Upper lobe of right lung (tissue), 1 donor: ENCODE measurements around the gene AQP12B. TPM values are rescaled to one million over a fixed set of nuclear protein-coding genes. Genes with fewer than 3 reads are reported as not detected.
A peak's percentile ranks its signal among the peaks of the same experiment; 100 is the strongest.
"Not testable (repeated sequence)": the region's sequence is repeated elsewhere in the genome, so short reads cannot be mapped to it uniquely, and the experiment has no call there.

ENCODE experiments used
- ATAC-seq: fragments of 200-7000 bp; cut with Tn5 transposase; one replicate; pipeline ENCODE4 v1.9.1; 2020; ENCODE audit warnings: mild to moderate bottlenecking, moderate library complexity
- DNase-seq: peaks from one replicate; pipeline ENCODE4 v3.0.0-alpha.2; 2020
- H3K27ac ChIP-seq: fragments of 200-600 bp; one replicate; pipeline ENCODE4 v1.8.0; 2022
- H3K27me3 ChIP-seq: fragments of 200-600 bp; one replicate; pipeline ENCODE4 v1.8.0; 2022; ENCODE audit warnings: mild to moderate bottlenecking
- H3K36me3 ChIP-seq: fragments of 200-600 bp; one replicate; pipeline ENCODE4 v1.8.0; 2022
- H3K4me1 ChIP-seq: fragments of 200-600 bp; one replicate; pipeline ENCODE4 v1.8.0; 2022
- H3K4me3 ChIP-seq: fragments of 200-600 bp; one replicate; pipeline ENCODE4 v1.8.0; 2022; ENCODE audit warnings: mild to moderate bottlenecking
- H3K9me3 ChIP-seq: fragments of 200-600 bp; one replicate; pipeline ENCODE4 v1.8.0; 2022
- intact Hi-C: fragments of 100-400 bp; cut with DNase I; formaldehyde crosslinking; loops from one replicate; pipeline ENCODE4 v1.11.0; 2022
- total RNA-seq: library from RNA; stranded (reverse); fragmentation: NEBNext Ultra II Directional; extraction: Animal tissue kit (Norgen Biotek cat#: 25700); gene quantifications from one replicate; pipeline ENCODE4 v1.2.1, GENCODE V29; 2021
- TF ChIP-seq, protein P1 (sequence below): fragments of 200-600 bp; IDR thresholded peaks from one replicate; pipeline ENCODE4 v1.8.0; 2022; ENCODE audit warnings: antibody characterized with exemption
- donor health status: DM: no; HTN: yes; CAD: no; lungs with severe emphysema.

AQP12B gene
- total RNA-seq, 1 donor from 2014 or later, result not detected

- H3K27ac ChIP-seq, DNase-seq, ATAC-seq, intact Hi-C loops, H3K36me3 ChIP-seq, H3K4me1 ChIP-seq, H3K4me3 ChIP-seq, H3K27me3 ChIP-seq, H3K9me3 ChIP-seq: not testable (repeated sequence)
Measured at GRCh38 chr2:240678909-240679308, 3.8 kb downstream of the AQP12B start.

DNA sequence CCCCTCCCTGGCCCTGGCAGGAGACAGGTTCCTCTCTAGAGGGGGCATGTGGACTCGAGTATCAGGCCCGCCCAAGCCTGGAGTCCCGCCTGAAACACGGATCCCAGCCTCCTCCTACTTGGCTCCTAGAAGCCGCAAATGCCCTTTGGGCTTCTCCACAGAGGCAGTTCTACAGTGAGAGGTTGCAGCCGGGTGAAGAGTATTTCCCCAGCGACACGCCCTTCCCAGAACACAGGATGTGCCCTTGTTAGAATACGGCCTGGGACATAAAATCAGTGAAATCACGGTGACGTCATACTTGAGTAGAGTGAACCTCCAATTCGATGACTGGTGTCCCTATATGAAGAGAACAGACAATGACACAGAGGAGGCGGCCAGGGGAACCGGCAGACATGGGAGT lies 4.6 kb downstream of the AQP12B start:
- H3K4me1 ChIP-seq, H3K4me3 ChIP-seq, H3K9me3 ChIP-seq, ATAC-seq, H3K36me3 ChIP-seq, DNase-seq, intact Hi-C loops, H3K27ac ChIP-seq: not testable (repeated sequence)
- H3K27me3 ChIP-seq, result peaks cover 12% of the 10 kb centered on the region

GRCh38 chr2:240675345-240675744 lies 7.3 kb downstream of the AQP12B start:
- intact Hi-C loops, H3K27ac ChIP-seq, H3K9me3 ChIP-seq, H3K4me1 ChIP-seq, H3K4me3 ChIP-seq, H3K36me3 ChIP-seq, DNase-seq: not testable (repeated sequence)
- peak; percentile 65 for ATAC-seq
- H3K27me3 ChIP-seq, result peaks cover 27% of the 10 kb centered on the region

GRCh38 chr2:240674461-240675184 lies 8.1 kb downstream of the AQP12B start:
- DNase-seq, H3K9me3 ChIP-seq, intact Hi-C loops, H3K4me1 ChIP-seq, H3K27ac ChIP-seq, H3K4me3 ChIP-seq, ATAC-seq, H3K36me3 ChIP-seq: not testable (repeated sequence)
- H3K27me3 ChIP-seq, result peaks cover 27% of the 10 kb centered on the region

DNA sequence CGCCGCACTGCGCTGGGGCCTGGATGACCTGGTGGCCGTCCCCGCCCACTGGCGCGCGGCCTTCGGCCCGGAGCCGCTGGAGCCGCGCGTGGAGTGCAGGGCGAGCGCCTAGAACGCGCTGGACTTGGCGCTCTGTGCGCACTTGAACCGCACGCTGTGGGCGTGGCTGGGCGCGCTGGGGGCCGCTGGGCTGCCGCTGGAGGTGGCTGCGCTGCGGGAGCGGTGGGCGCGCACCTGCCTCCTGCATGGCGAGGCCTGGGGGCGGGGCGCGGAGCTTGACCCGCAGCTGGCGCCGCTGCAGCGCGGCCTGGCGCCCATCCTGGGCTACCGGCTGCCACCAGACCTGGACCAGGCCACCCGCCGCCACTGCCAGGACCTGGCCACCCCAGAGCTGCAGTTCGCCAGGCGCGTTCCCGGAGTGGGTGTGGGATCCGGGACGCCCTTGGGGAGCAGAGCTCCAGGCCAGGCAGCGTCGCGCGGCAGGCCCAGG lies 9.9 kb downstream of the AQP12B start:
- DNase-seq (no peak), ATAC-seq (no peak)
- Histone ChIP-seq H3K27me3 (peaks cover 27% of the 10 kb centered on the region), H3K4me1 (no peaks in the 10 kb centered on the region), H3K36me3 (no peaks in the 10 kb centered on the region), H3K9me3 (no peaks in the 10 kb centered on the region), H3K4me3 (no peak overlapping the region), H3K27ac (no peak overlapping the region)
- intact Hi-C loops, result no loop called here
- TF ChIP-seq, protein P1, sequence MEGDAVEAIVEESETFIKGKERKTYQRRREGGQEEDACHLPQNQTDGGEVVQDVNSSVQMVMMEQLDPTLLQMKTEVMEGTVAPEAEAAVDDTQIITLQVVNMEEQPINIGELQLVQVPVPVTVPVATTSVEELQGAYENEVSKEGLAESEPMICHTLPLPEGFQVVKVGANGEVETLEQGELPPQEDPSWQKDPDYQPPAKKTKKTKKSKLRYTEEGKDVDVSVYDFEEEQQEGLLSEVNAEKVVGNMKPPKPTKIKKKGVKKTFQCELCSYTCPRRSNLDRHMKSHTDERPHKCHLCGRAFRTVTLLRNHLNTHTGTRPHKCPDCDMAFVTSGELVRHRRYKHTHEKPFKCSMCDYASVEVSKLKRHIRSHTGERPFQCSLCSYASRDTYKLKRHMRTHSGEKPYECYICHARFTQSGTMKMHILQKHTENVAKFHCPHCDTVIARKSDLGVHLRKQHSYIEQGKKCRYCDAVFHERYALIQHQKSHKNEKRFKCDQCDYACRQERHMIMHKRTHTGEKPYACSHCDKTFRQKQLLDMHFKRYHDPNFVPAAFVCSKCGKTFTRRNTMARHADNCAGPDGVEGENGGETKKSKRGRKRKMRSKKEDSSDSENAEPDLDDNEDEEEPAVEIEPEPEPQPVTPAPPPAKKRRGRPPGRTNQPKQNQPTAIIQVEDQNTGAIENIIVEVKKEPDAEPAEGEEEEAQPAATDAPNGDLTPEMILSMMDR, result no peak

GRCh38 chr2:240672076-240672700 lies 10.5 kb downstream of the AQP12B start:
- H3K4me3 ChIP-seq, result no peak overlapping the region
- H3K4me1 ChIP-seq, result no peaks in the 10 kb centered on the region
- no peaks in the 10 kb centered on the region for H3K36me3 ChIP-seq
- TF ChIP-seq, protein P1, result no peak
- intact Hi-C loops, result no loop called here
- no peak overlapping the region for H3K27ac ChIP-seq
- ATAC-seq (no peak), DNase-seq (no peak)
- peaks cover 27% of the 10 kb centered on the region for H3K27me3 ChIP-seq
- H3K9me3 ChIP-seq, result no peaks in the 10 kb centered on the region

GRCh38 chr2:240670950-240671349 lies 11.7 kb downstream of the AQP12B start:
- H3K4me3 ChIP-seq, result no peak overlapping the region
- peaks cover 27% of the 10 kb centered on the region for H3K27me3 ChIP-seq
- no peak for DNase-seq
- ATAC-seq, result no peak
- TF ChIP-seq, protein P1, result no peak
- no peak overlapping the region for H3K27ac ChIP-seq
- no peaks in the 10 kb centered on the region for H3K4me1 ChIP-seq
- intact Hi-C loops, result no loop called here
- no peaks in the 10 kb centered on the region for H3K9me3 ChIP-seq
- H3K36me3 ChIP-seq, result no peaks in the 10 kb centered on the region
